ENCODE measurements around the gene PITPNB.

PITPNB gene

DNA sequence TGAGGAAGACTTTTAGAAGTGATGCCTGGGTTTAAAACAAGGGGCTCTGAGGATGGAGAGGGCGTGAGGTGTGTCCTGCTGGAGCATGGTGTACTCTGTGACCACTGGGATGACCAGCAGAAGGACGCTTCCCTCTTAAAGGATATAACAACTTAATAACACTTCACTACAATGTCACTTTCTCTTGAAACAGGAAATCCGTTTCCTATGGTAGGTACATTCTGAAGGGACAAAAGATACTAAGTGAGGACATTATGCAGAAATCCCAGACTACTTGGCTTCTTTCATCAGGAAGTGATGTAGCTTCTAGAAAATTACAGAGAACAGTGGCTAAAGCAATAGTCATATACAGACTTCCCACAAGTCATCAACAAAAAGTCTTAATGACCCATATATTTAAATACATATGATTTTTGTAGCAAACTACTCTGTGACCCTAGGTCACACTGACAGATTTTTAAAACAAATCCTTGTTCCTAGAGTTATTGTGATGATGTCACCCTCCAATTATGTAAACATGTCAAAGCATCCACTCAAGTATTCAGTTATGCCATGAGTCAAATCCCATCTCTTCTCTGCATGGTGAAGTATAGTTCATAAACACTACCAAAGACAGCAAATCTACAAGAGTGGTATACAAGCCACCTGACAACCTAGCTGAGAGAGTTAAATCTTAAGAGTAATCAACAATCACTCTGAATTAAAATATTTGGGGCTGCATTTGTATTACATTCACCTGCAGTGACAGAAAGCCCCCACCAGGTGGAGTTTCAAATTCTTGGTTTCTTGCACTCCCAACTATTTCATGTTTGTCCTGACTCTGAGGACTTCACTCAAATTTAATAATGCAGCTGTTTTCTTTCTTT, 32.8 kb downstream of the PITPNB start:
- DNase-seq = peak in 1 of 2 donors; percentile 40
- TF ChIP-seq, protein P1, sequence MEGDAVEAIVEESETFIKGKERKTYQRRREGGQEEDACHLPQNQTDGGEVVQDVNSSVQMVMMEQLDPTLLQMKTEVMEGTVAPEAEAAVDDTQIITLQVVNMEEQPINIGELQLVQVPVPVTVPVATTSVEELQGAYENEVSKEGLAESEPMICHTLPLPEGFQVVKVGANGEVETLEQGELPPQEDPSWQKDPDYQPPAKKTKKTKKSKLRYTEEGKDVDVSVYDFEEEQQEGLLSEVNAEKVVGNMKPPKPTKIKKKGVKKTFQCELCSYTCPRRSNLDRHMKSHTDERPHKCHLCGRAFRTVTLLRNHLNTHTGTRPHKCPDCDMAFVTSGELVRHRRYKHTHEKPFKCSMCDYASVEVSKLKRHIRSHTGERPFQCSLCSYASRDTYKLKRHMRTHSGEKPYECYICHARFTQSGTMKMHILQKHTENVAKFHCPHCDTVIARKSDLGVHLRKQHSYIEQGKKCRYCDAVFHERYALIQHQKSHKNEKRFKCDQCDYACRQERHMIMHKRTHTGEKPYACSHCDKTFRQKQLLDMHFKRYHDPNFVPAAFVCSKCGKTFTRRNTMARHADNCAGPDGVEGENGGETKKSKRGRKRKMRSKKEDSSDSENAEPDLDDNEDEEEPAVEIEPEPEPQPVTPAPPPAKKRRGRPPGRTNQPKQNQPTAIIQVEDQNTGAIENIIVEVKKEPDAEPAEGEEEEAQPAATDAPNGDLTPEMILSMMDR (IDR thresholded peaks at IDR 0.05) = peak; percentile 82 to 94
- Histone ChIP-seq H3K36me3 (peaks cover 29 to 49% (median 33%) of the 10 kb centered on the region in 3 donors), H3K4me1 (peaks cover 0 to 56% (median 28%) of the 10 kb centered on the region in 4 donors), H3K9me3 (no peaks in the 10 kb centered on the region), H3K4me3 (no peak overlapping the region), H3K27ac (peak overlapping the region in 1 of 2 donors; percentile 57), H3K27me3 (no peaks in the 10 kb centered on the region)
- intact Hi-C loops (cut with DNase I; ENCODE audit: low total_unique reads) = loop anchor here (5.0 kb wide), 1 partner anchor 106 kb away; no protein-coding TSS in a partner anchor

DNA sequence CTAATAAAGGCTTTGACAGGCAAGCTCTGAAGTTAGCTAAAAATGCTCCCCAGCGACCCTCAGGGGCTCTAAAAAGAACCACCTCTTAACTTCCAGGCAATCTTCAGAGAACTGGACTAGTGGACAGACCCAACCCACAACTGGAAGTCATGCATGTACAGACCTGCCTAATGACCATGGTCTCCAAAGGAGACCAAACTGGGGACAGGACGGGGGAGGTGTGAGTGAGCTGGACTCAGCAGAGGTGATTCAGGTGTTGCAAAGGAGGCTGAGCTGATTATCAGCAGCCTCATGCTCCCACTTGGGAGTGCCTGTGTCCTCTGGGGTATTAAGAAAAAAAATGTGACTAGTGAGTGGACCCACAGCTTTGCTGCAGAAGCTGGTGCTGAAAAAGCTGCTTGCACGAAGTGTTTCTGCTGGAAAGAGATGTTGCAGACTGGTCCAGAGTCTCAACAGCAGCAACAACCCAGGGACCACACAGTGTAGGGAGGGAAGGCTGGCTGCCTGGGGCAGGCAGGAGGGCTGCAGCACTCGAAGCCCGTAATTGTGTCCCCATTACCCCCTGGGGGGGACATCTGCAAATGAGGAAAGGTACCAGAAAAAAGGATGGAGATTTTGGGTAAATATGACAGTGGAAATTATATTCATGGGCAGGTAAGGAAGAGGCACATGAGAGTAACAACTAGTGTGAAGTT, 35.3 kb downstream of the PITPNB start:
- peaks cover 9 to 24% (median 17%) of the 10 kb centered on the region in 3 donors for H3K36me3 ChIP-seq
- no peak overlapping the region for H3K4me3 ChIP-seq
- no peak for DNase-seq
- H3K4me1 ChIP-seq = peaks cover 0 to 76% (median 35%) of the 10 kb centered on the region in 4 donors
- no peaks in the 10 kb centered on the region for H3K27me3 ChIP-seq
- TF ChIP-seq, protein P1 (IDR thresholded peaks at IDR 0.05) = no peak
- peak overlapping the region; percentile 59 to 76 for H3K27ac ChIP-seq
- intact Hi-C loops (cut with DNase I; ENCODE audit: low total_unique reads) = loop anchor here (2.0 kb wide), 1 partner anchor 123 kb away; no protein-coding TSS in a partner anchor
- H3K9me3 ChIP-seq = no peaks in the 10 kb centered on the region

DNA sequence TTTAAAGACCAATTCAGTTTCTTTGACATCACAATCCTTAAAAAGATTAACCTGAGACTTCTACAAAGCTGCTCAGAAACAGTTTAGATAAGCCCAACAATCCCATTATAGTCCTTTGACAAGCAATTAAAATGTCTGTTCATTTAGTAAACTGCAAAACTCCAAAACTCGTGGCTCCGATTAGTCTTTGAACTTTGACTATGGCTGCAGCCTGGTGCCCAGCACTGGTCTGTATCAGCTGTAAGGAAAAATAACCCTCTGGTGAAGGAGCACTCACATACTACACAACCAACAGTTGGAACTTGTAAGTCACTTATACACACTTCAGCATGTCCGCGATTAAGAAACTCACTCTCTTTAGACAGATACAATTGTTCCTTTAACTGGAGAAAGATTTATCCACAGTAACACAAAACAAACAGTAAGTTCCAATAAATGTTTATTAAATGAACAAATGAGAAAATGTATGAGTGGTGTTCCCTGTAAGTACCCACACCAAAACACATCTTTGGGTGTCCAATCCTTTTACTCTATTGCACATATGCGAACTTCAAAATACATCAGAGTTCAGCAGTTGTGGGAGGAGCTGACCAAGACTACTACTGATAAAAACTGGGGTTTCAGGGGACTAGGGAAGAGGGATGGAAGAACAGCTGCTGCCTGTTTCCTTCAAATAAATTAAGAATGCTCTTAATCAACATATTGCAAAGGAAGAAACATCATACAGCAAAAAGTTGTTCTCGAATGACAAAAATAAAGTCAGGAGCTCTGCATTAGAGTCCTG, 36.4 kb downstream of the PITPNB start:
- H3K4me1 ChIP-seq = peaks cover 0 to 78% (median 39%) of the 10 kb centered on the region in 4 donors
- H3K36me3 ChIP-seq = peaks cover 3 to 16% (median 6%) of the 10 kb centered on the region in 3 donors
- no peaks in the 10 kb centered on the region for H3K27me3 ChIP-seq
- no peak for DNase-seq
- H3K9me3 ChIP-seq = no peaks in the 10 kb centered on the region
- TF ChIP-seq, protein P1 (IDR thresholded peaks at IDR 0.05) = no peak
- no peak overlapping the region for H3K4me3 ChIP-seq
- intact Hi-C loops (cut with DNase I; ENCODE audit: low total_unique reads) = loop anchor here (2.0 kb wide), 1 partner anchor 124 kb away; no protein-coding TSS in a partner anchor
- peak overlapping the region; percentile 59 to 76 for H3K27ac ChIP-seq

DNA sequence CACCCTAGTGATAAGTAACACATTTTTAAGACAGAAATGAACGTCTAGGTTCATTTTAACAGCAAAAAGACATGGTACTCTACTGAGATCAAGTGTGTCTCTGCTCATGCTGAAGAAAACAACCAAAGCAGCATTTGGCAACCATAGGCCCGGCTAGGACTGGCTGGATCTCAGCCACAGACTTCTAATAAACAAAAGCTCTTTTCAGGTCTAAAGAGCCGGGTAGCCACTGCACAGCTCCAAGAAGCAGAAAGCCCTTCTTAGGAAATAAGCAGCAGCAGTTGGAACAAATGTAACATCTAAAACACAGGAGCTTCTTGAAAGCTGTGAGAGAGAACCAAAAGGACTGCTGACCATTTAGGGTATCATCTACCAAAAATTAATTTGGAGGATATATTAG, 37.6 kb downstream of the PITPNB start:
- Histone ChIP-seq H3K9me3 (no peaks in the 10 kb centered on the region), H3K36me3 (peaks cover 0 to 10% (median 6%) of the 10 kb centered on the region in 3 donors), H3K27me3 (no peaks in the 10 kb centered on the region), H3K4me3 (no peak overlapping the region), H3K4me1 (peaks cover 0 to 79% (median 47%) of the 10 kb centered on the region in 4 donors), H3K27ac (peak overlapping the region; percentile 59 to 76)
- TF ChIP-seq, protein P1 (IDR thresholded peaks at IDR 0.05) = no peak
- intact Hi-C loops (cut with DNase I; ENCODE audit: low total_unique reads) = no loop called here
- DNase-seq = peak; percentile 32 to 78

DNA sequence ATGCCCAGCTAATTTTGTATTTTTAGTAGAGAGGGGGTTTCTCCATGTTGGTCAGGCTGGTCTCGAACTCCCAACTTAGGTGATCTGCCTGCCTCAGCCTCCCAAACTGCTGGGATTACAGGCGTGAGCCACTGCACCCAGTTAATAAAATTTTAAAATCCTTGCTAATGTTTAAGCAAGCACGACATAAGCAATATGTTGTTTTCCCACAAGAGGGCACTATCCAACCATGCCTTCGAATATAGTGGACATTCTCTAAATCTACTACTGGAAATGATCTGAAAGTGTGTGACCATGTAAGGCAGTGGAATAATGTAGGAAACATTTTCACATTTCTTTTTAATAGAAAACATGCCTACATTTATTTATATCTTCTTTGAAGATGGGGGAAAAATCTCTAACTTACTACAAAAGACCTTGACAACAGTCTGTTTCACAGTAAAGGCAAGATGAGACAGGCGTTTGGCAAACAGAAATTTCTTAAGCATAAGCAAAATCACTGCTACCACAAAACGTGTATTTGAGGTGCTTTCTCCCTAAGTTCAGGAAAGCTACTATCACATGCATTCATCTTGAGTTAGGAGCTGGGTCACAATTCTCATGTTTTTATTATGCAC, 38.2 kb downstream of the PITPNB start:
- Histone ChIP-seq H3K27me3 (no peaks in the 10 kb centered on the region), H3K9me3 (no peaks in the 10 kb centered on the region), H3K36me3 (peaks cover 0 to 10% (median 6%) of the 10 kb centered on the region in 3 donors), H3K27ac (peak overlapping the region; percentile 59 to 76), H3K4me1 (peaks cover 0 to 79% (median 43%) of the 10 kb centered on the region in 4 donors), H3K4me3 (no peak overlapping the region)
- TF ChIP-seq, protein P1 (IDR thresholded peaks at IDR 0.05) = peak; percentile 78 to 80
- intact Hi-C loops (cut with DNase I; ENCODE audit: low total_unique reads) = no loop called here
- peak in 1 of 2 donors; percentile 47 for DNase-seq

Data from tibial artery (tissue), 4 donors.